ENCODE measurements around the gene ZSCAN16.

- TF ChIP-seq EZH2 (IDR thresholded peaks at IDR 0.05; ENCODE audit: borderline replicate concordance, low read length) (no peak), CTCF (IDR thresholded peaks at IDR 0.05; ENCODE audit: low read length) (no peak)
Measured at GRCh38 chr6:28167068-28167467, 42.7 kb downstream of the ZSCAN16 start.
